Measurements from ENCODE around the gene MBOAT1. TPM values are rescaled to one million over a fixed set of nuclear protein-coding genes. Genes with fewer than 3 reads are reported as not detected.

The MBOAT1 gene
- total RNA-seq, 4 donors from 2014 or later = 9.6 to 24.3 (median 12.6) TPM

GRCh38 chr6:20198156-20198774 is 14.0 kb downstream of the MBOAT1 start:
- TF ChIP-seq POLR2A (IDR thresholded peaks at IDR 0.05) = no peak
- TF ChIP-seq CTCF (IDR thresholded peaks at IDR 0.05) = no peak
- Histone ChIP-seq H3K4me1 (peaks cover 7 to 26% of the 10 kb centered on the region in 2 donors), H3K9me3 (no peaks in the 10 kb centered on the region), H3K36me3 (no peaks in the 10 kb centered on the region), H3K27ac (no peak overlapping the region), H3K4me3 (replicated peaks in 1 of 3) (no peak overlapping the region), H3K27me3 (no peaks in the 10 kb centered on the region)
- 87 to 94% methylated on average over 6 of the region's 6 CpGs for WGBS, 2 donors
- intact Hi-C loops (cut with DNase I) = no loop called here
- no peak for DNase-seq

GRCh38 chr6:20197251-20197650 is 15.0 kb downstream of the MBOAT1 start:
- TF ChIP-seq POLR2A (IDR thresholded peaks at IDR 0.05) (no peak), CTCF (IDR thresholded peaks at IDR 0.05) (no peak)
- H3K27ac ChIP-seq = no peak overlapping the region
- WGBS, 2 donors = 67 to 96% methylated on average over 3 of the region's 3 CpGs
- DNase-seq = no peak
- H3K4me1 ChIP-seq = peaks cover 7 to 16% of the 10 kb centered on the region in 2 donors
- H3K4me3 ChIP-seq (replicated peaks in 1 of 3) = no peak overlapping the region
- H3K27me3 ChIP-seq = no peaks in the 10 kb centered on the region
- intact Hi-C loops (cut with DNase I) = no loop called here
- H3K36me3 ChIP-seq = no peaks in the 10 kb centered on the region
- no peaks in the 10 kb centered on the region for H3K9me3 ChIP-seq

GRCh38 chr6:20192625-20193024 is 19.6 kb downstream of the MBOAT1 start:
- no peak for DNase-seq
- 93 to 94% methylated on average over 4 of the region's 4 CpGs for WGBS, 2 donors
- H3K27ac ChIP-seq = no peak overlapping the region
- intact Hi-C loops (cut with DNase I) = no loop called here
- H3K4me3 ChIP-seq (replicated peaks in 1 of 3) = no peak overlapping the region
- H3K9me3 ChIP-seq = no peaks in the 10 kb centered on the region
- H3K36me3 ChIP-seq = no peaks in the 10 kb centered on the region
- TF ChIP-seq CTCF (IDR thresholded peaks at IDR 0.05) (no peak), POLR2A (IDR thresholded peaks at IDR 0.05) (no peak)
- peaks cover 0 to 4% of the 10 kb centered on the region in 2 donors for H3K4me1 ChIP-seq
- H3K27me3 ChIP-seq = no peaks in the 10 kb centered on the region

- Histone ChIP-seq H3K4me3 (replicated peaks in 1 of 3) (no peak overlapping the region), H3K27ac (no peak overlapping the region)
- WGBS, 2 donors = 56 to 66% methylated on average over 1 of the region's 1 CpG
Observed at GRCh38 chr6:20191992-20192391, 20.3 kb downstream of the MBOAT1 start.

More at GRCh38 chr6:20191992-20192391, 20.3 kb downstream of the MBOAT1 start:
- Histone ChIP-seq H3K9me3 (no peaks in the 10 kb centered on the region), H3K36me3 (no peaks in the 10 kb centered on the region), H3K27me3 (no peaks in the 10 kb centered on the region), H3K4me1 (peaks cover 0 to 4% of the 10 kb centered on the region in 2 donors)
- intact Hi-C loops (cut with DNase I) = no loop called here
- no peak for TF ChIP-seq POLR2A (IDR thresholded peaks at IDR 0.05)
- TF ChIP-seq CTCF (IDR thresholded peaks at IDR 0.05) = no peak
- no peak for DNase-seq
